ENCODE measurements around the gene SMARCD1. TPM values are rescaled to one million over a fixed set of nuclear protein-coding genes. Genes with fewer than 3 reads are reported as not detected.

The SMARCD1 gene
- total RNA-seq, 1 experiment from 2014 or later, result 152 TPM

DNA sequence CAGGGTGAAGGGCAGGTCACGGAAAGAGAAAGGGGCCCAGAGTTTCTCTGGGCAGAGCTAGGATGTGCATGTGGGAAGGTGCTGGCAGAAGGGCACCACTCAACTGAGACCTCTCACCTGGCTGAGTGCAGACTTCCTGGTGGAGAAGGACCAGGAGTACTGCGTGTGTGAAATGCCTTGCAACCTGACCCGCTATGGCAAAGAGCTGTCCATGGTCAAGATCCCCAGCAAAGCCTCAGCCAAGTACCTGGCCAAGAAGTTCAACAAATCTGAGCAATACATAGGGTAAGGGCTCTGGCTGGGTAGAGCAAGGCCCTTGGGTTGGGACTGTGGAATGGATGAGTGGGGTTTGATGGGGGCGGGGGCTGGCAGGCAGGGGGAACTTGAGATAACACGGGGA is 5.4 kb upstream of the SMARCD1 start:
- BruUV-seq (replicated peaks), result no TSS peak
- intact Hi-C loops (cut with micrococcal nuclease; ENCODE audit: unreplicated experiment), result no loop called here
- no peak for TF ChIP-seq EZH2 (IDR thresholded peaks at IDR 0.05; ENCODE audit: borderline replicate concordance, low read depth, low read length, poor library complexity, severe bottlenecking)
- TF ChIP-seq, protein P1, sequence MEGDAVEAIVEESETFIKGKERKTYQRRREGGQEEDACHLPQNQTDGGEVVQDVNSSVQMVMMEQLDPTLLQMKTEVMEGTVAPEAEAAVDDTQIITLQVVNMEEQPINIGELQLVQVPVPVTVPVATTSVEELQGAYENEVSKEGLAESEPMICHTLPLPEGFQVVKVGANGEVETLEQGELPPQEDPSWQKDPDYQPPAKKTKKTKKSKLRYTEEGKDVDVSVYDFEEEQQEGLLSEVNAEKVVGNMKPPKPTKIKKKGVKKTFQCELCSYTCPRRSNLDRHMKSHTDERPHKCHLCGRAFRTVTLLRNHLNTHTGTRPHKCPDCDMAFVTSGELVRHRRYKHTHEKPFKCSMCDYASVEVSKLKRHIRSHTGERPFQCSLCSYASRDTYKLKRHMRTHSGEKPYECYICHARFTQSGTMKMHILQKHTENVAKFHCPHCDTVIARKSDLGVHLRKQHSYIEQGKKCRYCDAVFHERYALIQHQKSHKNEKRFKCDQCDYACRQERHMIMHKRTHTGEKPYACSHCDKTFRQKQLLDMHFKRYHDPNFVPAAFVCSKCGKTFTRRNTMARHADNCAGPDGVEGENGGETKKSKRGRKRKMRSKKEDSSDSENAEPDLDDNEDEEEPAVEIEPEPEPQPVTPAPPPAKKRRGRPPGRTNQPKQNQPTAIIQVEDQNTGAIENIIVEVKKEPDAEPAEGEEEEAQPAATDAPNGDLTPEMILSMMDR (conservative IDR thresholded peaks at IDR 0.05; ENCODE audit: low read depth, low read length), result no peak
- POLR2A ChIA-PET (ENCODE audit: low non-redundant PET), result no interaction called here
- H3K27ac ChIP-seq (ENCODE audit: low read depth, low read length, poor library complexity, severe bottlenecking), result no peak overlapping the region
- DNase-seq (ENCODE audit: low spot score), result no peak
- H3K9me3 ChIP-seq (ENCODE audit: low read depth, low read length, poor library complexity, severe bottlenecking), result no peaks in the 10 kb centered on the region
- H3K4me3 ChIP-seq (ENCODE audit: low read depth, low read length, poor library complexity, severe bottlenecking), result no peak overlapping the region
- no peaks in the 10 kb centered on the region for H3K27me3 ChIP-seq (replicated peaks; ENCODE audit: insufficient read depth, low read depth, low read length, poor library complexity)
- CTCF ChIA-PET, result no interaction called here
- no peaks in the 10 kb centered on the region for H3K4me1 ChIP-seq (ENCODE audit: insufficient read depth, low read length, poor library complexity, severe bottlenecking)
- H3K36me3 ChIP-seq (ENCODE audit: insufficient read depth, low read length, poor library complexity, severe bottlenecking), result no peaks in the 10 kb centered on the region

DNA sequence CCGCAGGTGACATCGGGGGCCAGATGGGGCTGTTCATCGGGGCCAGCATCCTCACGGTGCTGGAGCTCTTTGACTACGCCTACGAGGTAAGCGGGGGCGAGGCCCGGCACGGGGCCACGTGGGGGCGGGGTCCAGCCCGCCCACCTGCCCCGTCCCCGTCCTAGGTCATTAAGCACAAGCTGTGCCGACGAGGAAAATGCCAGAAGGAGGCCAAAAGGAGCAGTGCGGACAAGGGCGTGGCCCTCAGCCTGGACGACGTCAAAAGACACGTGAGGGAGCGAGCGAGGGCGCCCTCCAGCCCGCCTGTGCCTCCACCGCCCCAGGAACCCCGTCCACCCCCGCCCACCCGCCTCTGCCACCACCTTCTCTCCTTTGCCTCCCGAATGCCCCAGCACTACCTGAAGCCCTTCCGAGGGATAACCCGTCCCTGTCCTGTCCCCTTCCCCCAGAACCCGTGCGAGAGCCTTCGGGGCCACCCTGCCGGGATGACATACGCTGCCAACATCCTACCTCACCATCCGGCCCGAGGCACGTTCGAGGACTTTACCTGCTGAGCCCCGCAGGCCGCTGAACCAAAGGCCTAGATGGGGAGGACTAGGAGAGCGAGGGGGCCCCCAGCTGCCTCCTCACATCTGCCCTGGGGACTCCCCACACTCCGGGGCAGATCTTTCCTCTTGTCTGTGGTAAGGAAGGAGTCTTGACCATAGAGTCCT is 3.9 kb upstream of the SMARCD1 start:
- intact Hi-C loops (cut with micrococcal nuclease; ENCODE audit: unreplicated experiment), result no loop called here
- ChIA-PET POLR2A (ENCODE audit: low non-redundant PET) (no interaction called here), CTCF (no interaction called here)
- Histone ChIP-seq H3K27ac (ENCODE audit: low read depth, low read length, poor library complexity, severe bottlenecking) (no peak overlapping the region), H3K4me1 (ENCODE audit: insufficient read depth, low read length, poor library complexity, severe bottlenecking) (peaks cover 5% of the 10 kb centered on the region), H3K27me3 (replicated peaks; ENCODE audit: insufficient read depth, low read depth, low read length, poor library complexity) (no peaks in the 10 kb centered on the region), H3K4me3 (ENCODE audit: low read depth, low read length, poor library complexity, severe bottlenecking) (no peak overlapping the region), H3K36me3 (ENCODE audit: insufficient read depth, low read length, poor library complexity, severe bottlenecking) (no peaks in the 10 kb centered on the region), H3K9me3 (ENCODE audit: low read depth, low read length, poor library complexity, severe bottlenecking) (no peaks in the 10 kb centered on the region)
- BruUV-seq (replicated peaks), result no TSS peak
- TF ChIP-seq EZH2 (IDR thresholded peaks at IDR 0.05; ENCODE audit: borderline replicate concordance, low read depth, low read length, poor library complexity, severe bottlenecking), result no peak
- TF ChIP-seq, protein P1 (conservative IDR thresholded peaks at IDR 0.05; ENCODE audit: low read depth, low read length), result no peak
- no peak for DNase-seq (ENCODE audit: low spot score)

DNA sequence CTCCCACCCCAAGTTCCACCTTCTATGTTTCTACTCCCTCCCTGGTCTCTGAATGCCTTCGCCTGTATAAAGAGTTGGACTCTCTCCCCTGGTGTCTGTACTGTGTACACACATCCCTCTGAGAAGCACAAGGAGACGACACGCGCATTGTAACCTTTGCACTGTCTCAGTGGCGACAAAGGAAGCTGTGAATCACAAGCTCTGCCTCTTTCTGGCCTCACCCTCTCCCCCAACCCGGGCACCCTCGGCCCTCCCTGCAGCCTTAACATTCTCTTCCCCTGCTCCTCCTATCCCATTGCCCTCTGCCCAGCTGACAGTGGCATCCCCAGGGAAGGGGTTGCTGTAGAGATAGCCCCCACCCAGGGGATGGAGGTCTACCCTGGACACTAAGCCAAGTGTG is 2.5 kb upstream of the SMARCD1 start:
- ChIA-PET CTCF (interaction anchor here (2.8 kb wide), 1 partner anchor 28 kb away, joined by 19 read pairs; the partner anchor contains the start of gene COX14), POLR2A (ENCODE audit: low non-redundant PET) (no interaction called here)
- Histone ChIP-seq H3K4me3 (ENCODE audit: low read depth, low read length, poor library complexity, severe bottlenecking) (no peak overlapping the region), H3K27ac (ENCODE audit: low read depth, low read length, poor library complexity, severe bottlenecking) (no peak overlapping the region), H3K36me3 (ENCODE audit: insufficient read depth, low read length, poor library complexity, severe bottlenecking) (peaks cover 8% of the 10 kb centered on the region), H3K27me3 (replicated peaks; ENCODE audit: insufficient read depth, low read depth, low read length, poor library complexity) (no peaks in the 10 kb centered on the region), H3K9me3 (ENCODE audit: low read depth, low read length, poor library complexity, severe bottlenecking) (no peaks in the 10 kb centered on the region), H3K4me1 (ENCODE audit: insufficient read depth, low read length, poor library complexity, severe bottlenecking) (peaks cover 5% of the 10 kb centered on the region)
- intact Hi-C loops (cut with micrococcal nuclease; ENCODE audit: unreplicated experiment), result no loop called here
- no TSS peak for BruUV-seq (replicated peaks)
- no peak for DNase-seq (ENCODE audit: low spot score)
- TF ChIP-seq EZH2 (IDR thresholded peaks at IDR 0.05; ENCODE audit: borderline replicate concordance, low read depth, low read length, poor library complexity, severe bottlenecking), result no peak
- TF ChIP-seq, protein P1 (conservative IDR thresholded peaks at IDR 0.05; ENCODE audit: low read depth, low read length), result no peak

Measured in A673 (cell line).